MCF 10A (cell line): ENCODE measurements around the gene BRMS1. TPM values are rescaled to one million over a fixed set of nuclear protein-coding genes. Genes with fewer than 3 reads are reported as not detected.

Experiments used
- BruUV-seq: library from RNA; stranded (reverse); fragments of 400-500 nt; replicated peaks from 2 replicates; lab custom pipeline; 2021; lab: Mats Ljungman, UMichigan
- CTCF ChIA-PET: fragments of 300-600 bp; sonication (Branson Sonifier 250); formaldehyde crosslinking; extraction: SDS; loops from one replicate; lab custom pipeline; 2021; ENCODE audit warnings: antibody characterized with exemption, inconsistent platforms; lab: Yijun Ruan, JAX
- POLR2A ChIA-PET: fragments of 300-600, 350-650 bp; sonication (Branson Sonifier 250); formaldehyde crosslinking; extraction: SDS; loops from one replicate; lab custom pipeline; 2020; ENCODE audit warnings: antibody characterized with exemption, inconsistent platforms; lab: Yijun Ruan, JAX
- DNase-seq: peaks from one replicate; pipeline ENCODE4 v3.0.0-alpha.2; 2018; ENCODE audit not compliant: unreplicated experiment
- H3K27ac Mint-ChIP-seq: one replicate; pipeline ENCODE4 v1.8.0; 2022; ENCODE audit warnings: mild to moderate bottlenecking, low read depth, mixed read lengths; ENCODE audit not compliant: unreplicated experiment
- H3K27me3 Mint-ChIP-seq: one replicate; pipeline ENCODE4 v1.8.0; 2022; ENCODE audit warnings: mixed read lengths; ENCODE audit not compliant: insufficient read depth, unreplicated experiment
- H3K36me3 Mint-ChIP-seq: one replicate; pipeline ENCODE4 v1.8.0; 2022; ENCODE audit warnings: mild to moderate bottlenecking, moderate library complexity, mixed read lengths; ENCODE audit not compliant: insufficient read depth, unreplicated experiment
- H3K4me1 Mint-ChIP-seq: one replicate; pipeline ENCODE4 v1.8.0; 2022; ENCODE audit warnings: mixed read lengths; ENCODE audit not compliant: insufficient read depth, unreplicated experiment
- H3K4me3 Mint-ChIP-seq: one replicate; pipeline ENCODE4 v1.8.0; 2022; ENCODE audit warnings: mild to moderate bottlenecking, moderate library complexity, mixed read lengths; ENCODE audit not compliant: unreplicated experiment
- H3K9me3 Mint-ChIP-seq: one replicate; pipeline ENCODE4 v1.8.0; 2022; ENCODE audit warnings: mixed read lengths; ENCODE audit not compliant: unreplicated experiment
- CTCF ChIP-seq: fragments of 200-600 bp; IDR thresholded peaks from one replicate; pipeline ENCODE4 v1.8.0; 2022; ENCODE audit warnings: antibody characterized with exemption, mild to moderate bottlenecking; ENCODE audit not compliant: unreplicated experiment
- intact Hi-C: fragments of 100-400 bp; cut with micrococcal nuclease; formaldehyde crosslinking; loops from 2 replicates; pipeline ENCODE4 v1.14.1; 2022
- total RNA-seq: library from RNA; stranded (reverse); gene quantifications from 2 replicates; pipeline ENCODE4 v1.2.3, GENCODE V29; 2022

BRMS1 gene
- total RNA-seq, 1 experiment from 2014 or later: 55.4 TPM

DNA sequence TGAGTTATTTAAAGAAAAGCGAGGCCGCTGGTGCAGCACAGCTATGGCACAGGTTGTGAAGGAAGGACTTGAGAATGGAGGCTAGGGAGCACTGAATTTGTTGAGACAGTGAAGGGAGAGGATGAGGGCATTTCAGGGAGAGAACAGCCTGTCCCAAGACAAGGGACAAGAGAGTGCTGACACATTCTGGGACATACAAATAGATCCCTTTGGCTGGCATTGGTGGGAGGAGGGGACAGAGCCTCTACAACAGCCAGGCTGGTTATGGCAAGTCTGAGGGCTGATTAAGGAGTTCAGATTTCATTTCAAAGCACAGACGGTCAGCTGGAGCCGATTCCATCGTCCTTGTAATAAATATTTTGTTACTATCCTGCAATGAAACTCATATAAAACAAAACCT, 28.4 kb upstream of the BRMS1 start:
- Mint-ChIP-seq H3K4me3 (no peak overlapping the region), H3K4me1 (peaks cover 8% of the 10 kb centered on the region), H3K27ac (no peak overlapping the region), H3K27me3 (no peaks in the 10 kb centered on the region), H3K36me3 (peaks cover 7% of the 10 kb centered on the region), H3K9me3 (no peaks in the 10 kb centered on the region)
- BruUV-seq: no TSS peak
- no peak for TF ChIP-seq CTCF
- no peak for DNase-seq
- POLR2A ChIA-PET: interaction anchor here (0.6 to 1.6 kb wide), 4 partner anchors 8 to 99 kb away, joined by 3 to 5 read pairs (median 4); partner anchors contain the start of gene BRMS1
- intact Hi-C loops: no loop called here
- CTCF ChIA-PET: interaction anchor here (0.6 to 5.4 kb wide), 4 partner anchors 12 to 61 kb away, joined by 3 to 38 read pairs (median 6); no protein-coding TSS in a partner anchor

- Mint-ChIP-seq H3K4me3 (peak within 1 kb of the TSS; percentile 76), H3K4me1 (peaks cover 8% of the 10 kb centered on the region), H3K27ac (no peak within 1 kb of the TSS), H3K9me3 (no peaks in the 10 kb centered on the region), H3K27me3 (no peaks in the 10 kb centered on the region), H3K36me3 (peaks cover 8% of the 10 kb centered on the region)
- CTCF ChIA-PET: interaction anchor here (0.5 to 5.4 kb wide), 7 partner anchors 8 to 88 kb away, joined by 3 to 38 read pairs (median 4); no protein-coding TSS in a partner anchor
- no peak for TF ChIP-seq CTCF
- POLR2A ChIA-PET: interaction anchor here (0.6 to 2.5 kb wide), 15 partner anchors 8 to 603 kb away, joined by 3 to 8 read pairs (median 4); partner anchors contain the start of genes B4GAT1, BRMS1, RBM4 and YIF1A
- DNase-seq: peak; percentile 81
- intact Hi-C loops: no loop called here
- no TSS peak for BruUV-seq
These were observed 26.9 kb upstream of the BRMS1 start, which contains the start of gene SLC29A2 for GRCh38 chr11:66371627-66372415. Gene SLC29A2 (minus strand): TSS chr11:66371760. CDS start chr11:66371591, 169 bp downstream.

DNA sequence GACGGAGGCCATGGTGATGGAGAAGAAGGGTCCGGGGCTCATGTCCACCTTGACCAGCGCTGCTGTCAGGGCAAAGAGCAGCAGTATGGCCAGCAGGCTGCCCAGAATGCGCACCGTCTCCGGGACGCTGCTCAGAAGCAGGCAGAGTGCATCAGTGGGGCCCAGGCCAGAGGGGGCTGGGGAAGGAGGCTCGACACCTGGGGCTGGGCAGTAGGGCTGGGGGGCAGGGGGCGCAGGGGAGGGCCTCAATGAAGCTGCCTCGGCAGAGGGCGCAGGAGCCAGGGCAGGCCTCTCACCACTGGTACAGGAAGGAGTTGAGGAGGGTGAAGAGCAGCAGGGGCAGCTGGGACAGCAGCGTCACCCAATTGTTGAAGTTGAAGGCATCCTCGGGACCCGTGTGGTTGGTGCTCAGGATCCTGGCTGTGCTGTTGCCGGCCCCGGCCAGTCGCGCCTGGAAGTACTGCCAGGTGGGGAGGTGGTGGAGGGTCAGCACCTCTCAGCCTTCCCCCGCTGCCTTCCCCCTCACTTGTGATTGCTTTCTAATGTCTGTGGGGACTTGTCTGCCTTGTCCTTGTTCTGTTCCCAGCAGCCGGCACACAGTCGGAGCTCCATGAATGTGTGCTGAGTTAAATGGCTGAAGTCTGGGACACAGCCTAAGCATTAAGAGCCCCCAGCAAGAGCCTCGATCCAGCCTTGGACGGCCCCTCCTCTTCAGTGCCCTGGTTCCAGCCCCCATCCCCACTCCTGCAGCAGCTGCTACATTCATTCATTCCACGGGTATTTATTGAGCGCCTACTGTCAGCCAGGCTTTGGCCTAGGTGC, 24.4 kb upstream of the BRMS1 start:
- POLR2A ChIA-PET: no interaction called here

More for the DNA sequence above, 24.4 kb upstream of the BRMS1 start:
- CTCF ChIA-PET: interaction anchor here (0.6 to 1.7 kb wide), 3 partner anchors 8 to 20 kb away, joined by 3 to 5 read pairs (median 3); no protein-coding TSS in a partner anchor
- no peak overlapping the region for H3K4me3 Mint-ChIP-seq
- peaks cover 20% of the 10 kb centered on the region for H3K36me3 Mint-ChIP-seq
- no peak for DNase-seq
- BruUV-seq: no TSS peak
- H3K9me3 Mint-ChIP-seq: no peaks in the 10 kb centered on the region
- intact Hi-C loops: no loop called here
- TF ChIP-seq CTCF: no peak
- H3K27me3 Mint-ChIP-seq: no peaks in the 10 kb centered on the region
- peaks cover 8% of the 10 kb centered on the region for H3K4me1 Mint-ChIP-seq
- no peak overlapping the region for H3K27ac Mint-ChIP-seq
